Erythroblast (primary cell): ENCODE data around the gene CLCN5.

ENCODE experiments used
- GATA1 ChIP-seq: IDR thresholded peaks from 2 replicates; pipeline ENCODE4 v1.6.1; 2011; ENCODE audit warnings: low read depth, mild to moderate bottlenecking, control low read depth, low read length, moderate library complexity
- POLR2A ChIP-seq: IDR thresholded peaks from 2 replicates; pipeline ENCODE4 v1.6.1; 2011; ENCODE audit warnings: mild to moderate bottlenecking, low read length

GRCh38 chrX:49988143-49988542 lies 65.7 kb downstream of the CLCN5 start:
- TF ChIP-seq POLR2A (no peak), GATA1 (no peak)
